ENCODE measurements around the gene CCDC157. TPM values are rescaled to one million over a fixed set of nuclear protein-coding genes. Genes with fewer than 3 reads are reported as not detected.
A peak's percentile ranks its signal among the peaks of the same experiment; 100 is the strongest.
"Not testable (repeated sequence)": the region's sequence is repeated elsewhere in the genome, so short reads cannot be mapped to it uniquely, and the experiment has no call there.

Gene CCDC157
- total RNA-seq, 1 experiment from 2014 or later: 5.5 TPM

- Mint-ChIP-seq H3K36me3 (ENCODE audit: insufficient read depth, unreplicated experiment) (peaks cover 54% of the 10 kb centered on the region), H3K9me3 (ENCODE audit: low read depth, unreplicated experiment) (no peaks in the 10 kb centered on the region), H3K27ac (ENCODE audit: unreplicated experiment) (peak overlapping the region; percentile 56), H3K4me3 (ENCODE audit: low read depth, unreplicated experiment) (peak overlapping the region; percentile 90), H3K27me3 (ENCODE audit: unreplicated experiment) (no peaks in the 10 kb centered on the region), H3K4me1 (ENCODE audit: low read depth, unreplicated experiment) (peaks cover 21% of the 10 kb centered on the region)
- intact Hi-C loops (cut with micrococcal nuclease; ENCODE audit: unreplicated experiment): loop anchor here (10.0 kb wide), 1 partner anchor 86 kb away; no protein-coding TSS in a partner anchor
- TF ChIP-seq CTCF (IDR thresholded peaks at IDR 0.05; ENCODE audit: unreplicated experiment): no peak
- DNase-seq: no peak
- no TSS peak for BruUV-seq (replicated peaks)
- CTCF ChIA-PET: interaction anchor here (0.6 to 3.2 kb wide), 2 partner anchors 19 to 25 kb away, joined by 6 to 12 read pairs; no protein-coding TSS in a partner anchor
Measured at GRCh38 chr22:30398685-30399680, 42.2 kb downstream of the CCDC157 start.

GRCh38 chr22:30399718-30400117 lies 42.9 kb downstream of the CCDC157 start:
- Mint-ChIP-seq H3K27ac (ENCODE audit: unreplicated experiment) (no peak overlapping the region), H3K27me3 (ENCODE audit: unreplicated experiment) (no peaks in the 10 kb centered on the region), H3K36me3 (ENCODE audit: insufficient read depth, unreplicated experiment) (peaks cover 54% of the 10 kb centered on the region), H3K9me3 (ENCODE audit: low read depth, unreplicated experiment) (no peaks in the 10 kb centered on the region), H3K4me1 (ENCODE audit: low read depth, unreplicated experiment) (peaks cover 21% of the 10 kb centered on the region), H3K4me3 (ENCODE audit: low read depth, unreplicated experiment) (no peak overlapping the region)
- BruUV-seq (replicated peaks): no TSS peak
- intact Hi-C loops (cut with micrococcal nuclease; ENCODE audit: unreplicated experiment): loop anchor here (10.0 kb wide), 1 partner anchor 85 kb away; no protein-coding TSS in a partner anchor
- DNase-seq: no peak
- CTCF ChIA-PET: no interaction called here
- TF ChIP-seq CTCF (IDR thresholded peaks at IDR 0.05; ENCODE audit: unreplicated experiment): no peak

GRCh38 chr22:30400159-30400558 lies 43.4 kb downstream of the CCDC157 start:
- H3K4me1 Mint-ChIP-seq (ENCODE audit: low read depth, unreplicated experiment): peaks cover 21% of the 10 kb centered on the region
- no peak for DNase-seq
- intact Hi-C loops (cut with micrococcal nuclease; ENCODE audit: unreplicated experiment): no loop called here
- H3K4me3 Mint-ChIP-seq (ENCODE audit: low read depth, unreplicated experiment): no peak overlapping the region
- TF ChIP-seq CTCF (IDR thresholded peaks at IDR 0.05; ENCODE audit: unreplicated experiment): no peak
- CTCF ChIA-PET: no interaction called here
- no peaks in the 10 kb centered on the region for H3K27me3 Mint-ChIP-seq (ENCODE audit: unreplicated experiment)
- BruUV-seq (replicated peaks): no TSS peak
- peaks cover 54% of the 10 kb centered on the region for H3K36me3 Mint-ChIP-seq (ENCODE audit: insufficient read depth, unreplicated experiment)
- H3K27ac Mint-ChIP-seq (ENCODE audit: unreplicated experiment): no peak overlapping the region
- H3K9me3 Mint-ChIP-seq (ENCODE audit: low read depth, unreplicated experiment): no peaks in the 10 kb centered on the region

- H3K9me3 Mint-ChIP-seq (ENCODE audit: low read depth, unreplicated experiment); H3K27me3 Mint-ChIP-seq (ENCODE audit: unreplicated experiment); H3K4me3 Mint-ChIP-seq (ENCODE audit: low read depth, unreplicated experiment); H3K27ac Mint-ChIP-seq (ENCODE audit: unreplicated experiment); intact Hi-C loops (cut with micrococcal nuclease; ENCODE audit: unreplicated experiment); BruUV-seq (replicated peaks); DNase-seq; CTCF ChIA-PET: not testable (repeated sequence)
- Mint-ChIP-seq H3K36me3 (ENCODE audit: insufficient read depth, unreplicated experiment) (peaks cover 53% of the 10 kb centered on the region), H3K4me1 (ENCODE audit: low read depth, unreplicated experiment) (peaks cover 21% of the 10 kb centered on the region)
Measured at GRCh38 chr22:30401024-30401423, 44.2 kb downstream of the CCDC157 start.
